ENCODE results near the gene ACTL8.

The ACTL8 gene

GRCh38 chr1:17798799-17799382 lies 43.8 kb downstream of the ACTL8 start:
- Histone ChIP-seq H3K27ac (no peak overlapping the region), H3K4me3 (no peak overlapping the region)
- TF ChIP-seq CTCF (IDR thresholded peaks at IDR 0.05): no peak
- peak; percentile 43 for DNase-seq (ENCODE audit: low spot score)

- no peak overlapping the region for H3K27ac ChIP-seq
- TF ChIP-seq CTCF (IDR thresholded peaks at IDR 0.05): no peak
- no peak overlapping the region for H3K4me3 ChIP-seq
- peak; percentile 12 for DNase-seq (ENCODE audit: low spot score)
Measured at GRCh38 chr1:17799642-17800041, 44.5 kb downstream of the ACTL8 start.

GRCh38 chr1:17802164-17802563 lies 47.0 kb downstream of the ACTL8 start:
- Histone ChIP-seq H3K4me3 (no peak overlapping the region), H3K27ac (no peak overlapping the region)
- peak; percentile 41 for DNase-seq (ENCODE audit: low spot score)
- no peak for TF ChIP-seq CTCF (IDR thresholded peaks at IDR 0.05)

- no peak for TF ChIP-seq CTCF (IDR thresholded peaks at IDR 0.05)
- peak; percentile 36 for DNase-seq (ENCODE audit: low spot score)
- Histone ChIP-seq H3K27ac (no peak overlapping the region), H3K4me3 (no peak overlapping the region)
Measured at GRCh38 chr1:17802945-17803344, 47.8 kb downstream of the ACTL8 start.

GRCh38 chr1:17805869-17806684 lies 50.9 kb downstream of the ACTL8 start:
- Histone ChIP-seq H3K4me3 (no peak overlapping the region), H3K27ac (no peak overlapping the region)
- no peak for TF ChIP-seq CTCF (IDR thresholded peaks at IDR 0.05)
- DNase-seq (ENCODE audit: low spot score): peak; percentile 35

GRCh38 chr1:17808816-17809215 lies 53.7 kb downstream of the ACTL8 start:
- no peak overlapping the region for H3K4me3 ChIP-seq
- H3K27ac ChIP-seq: no peak overlapping the region
- peak; percentile 35 for DNase-seq (ENCODE audit: low spot score)
- TF ChIP-seq CTCF (IDR thresholded peaks at IDR 0.05): no peak

- no peak for TF ChIP-seq CTCF (IDR thresholded peaks at IDR 0.05)
- H3K27ac ChIP-seq: no peak overlapping the region
- no peak overlapping the region for H3K4me3 ChIP-seq
- no peak for DNase-seq (ENCODE audit: low spot score)
Measured at GRCh38 chr1:17810668-17811067, 55.5 kb downstream of the ACTL8 start.
